NT2/D1 (cell line): ENCODE data around the gene RPL12.

Experiments
- DNase-seq: peaks from one replicate; pipeline ENCODE4 v3.0.0-alpha.2; 2011; ENCODE audit warnings: low read depth, low spot score
- H3K27me3 ChIP-seq: 2 replicates; pipeline ENCODE4 v1.6.0; 2011; ENCODE audit warnings: mild to moderate bottlenecking; ENCODE audit not compliant: insufficient read length, insufficient read depth
- H3K36me3 ChIP-seq: 2 replicates; pipeline ENCODE4 v1.6.1; 2011; ENCODE audit warnings: mild to moderate bottlenecking, low read length, mixed read lengths; ENCODE audit not compliant: insufficient read depth, insufficient read length
- H3K4me1 ChIP-seq: 2 replicates; pipeline ENCODE4 v1.5.1; 2011; ENCODE audit not compliant: insufficient read depth, insufficient read length
- H3K4me3 ChIP-seq: 2 replicates; pipeline ENCODE4 v1.5.1; 2011; ENCODE audit warnings: low read depth; ENCODE audit not compliant: insufficient read length
- H3K9ac ChIP-seq: 2 replicates; pipeline ENCODE4 v1.6.0; 2011; ENCODE audit warnings: low read depth; ENCODE audit not compliant: insufficient read length
- H3K9me3 ChIP-seq: 2 replicates; pipeline ENCODE4 v1.5.1; 2011; ENCODE audit warnings: mild to moderate bottlenecking, low read length; ENCODE audit not compliant: insufficient read depth
- SUZ12 ChIP-seq: IDR thresholded peaks from 2 replicates; pipeline ENCODE4 v1.6.1; 2011; ENCODE audit not compliant: insufficient read length, insufficient read depth; ENCODE audit errors: extremely low read depth
- YY1 ChIP-seq: IDR thresholded peaks from 2 replicates; pipeline ENCODE4 v1.6.1; 2011; ENCODE audit not compliant: insufficient read length, insufficient read depth
- ZNF274 ChIP-seq: IDR thresholded peaks from 2 replicates; pipeline ENCODE4 v1.6.1; 2011; ENCODE audit warnings: mild to moderate bottlenecking, low read depth, low read length

RPL12 gene

DNA sequence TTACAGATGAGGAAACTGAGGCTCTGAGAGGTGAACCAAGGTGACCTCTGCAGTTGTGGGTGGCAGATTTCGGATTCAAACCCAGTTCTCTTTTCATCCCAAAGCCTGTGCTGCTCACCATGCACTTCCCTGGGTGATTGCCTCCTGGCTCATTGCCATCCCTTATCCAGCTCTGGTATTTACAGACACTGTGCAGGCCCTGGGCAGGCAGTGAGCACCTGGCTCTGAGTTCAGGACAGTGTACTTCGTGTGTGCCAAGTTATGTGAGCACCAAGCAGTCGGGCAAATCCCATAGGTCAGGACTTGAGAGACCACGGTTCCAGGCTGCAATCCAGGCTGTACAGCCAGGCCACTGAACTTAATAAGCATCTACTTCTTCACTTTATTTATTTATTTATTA, 1.5 kb upstream of the RPL12 start:
- peak overlapping the region; percentile 2 for H3K9ac ChIP-seq
- DNase-seq = no peak
- TF ChIP-seq YY1 = no peak
- TF ChIP-seq ZNF274 = no peak
- TF ChIP-seq SUZ12 = no peak
- peaks cover 79% of the 10 kb centered on the region for H3K36me3 ChIP-seq
- peaks cover 11% of the 10 kb centered on the region for H3K4me1 ChIP-seq
- no peaks in the 10 kb centered on the region for H3K27me3 ChIP-seq
- H3K9me3 ChIP-seq = no peaks in the 10 kb centered on the region
- H3K4me3 ChIP-seq = no peak overlapping the region

- H3K27me3 ChIP-seq = no peaks in the 10 kb centered on the region
- H3K4me1 ChIP-seq = peaks cover 8% of the 10 kb centered on the region
- peak overlapping the region; percentile 100 for H3K9ac ChIP-seq
- DNase-seq = no peak
- H3K9me3 ChIP-seq = no peaks in the 10 kb centered on the region
- TF ChIP-seq SUZ12 = no peak
- no peak for TF ChIP-seq ZNF274
- TF ChIP-seq YY1 = no peak
- peaks cover 79% of the 10 kb centered on the region for H3K36me3 ChIP-seq
- peak overlapping the region; percentile 100 for H3K4me3 ChIP-seq
These were observed 851 bp upstream of the RPL12 start for GRCh38 chr9:127451858-127452656.

- DNase-seq = no peak
- peak overlapping the region; percentile 100 for H3K4me3 ChIP-seq
- no peaks in the 10 kb centered on the region for H3K9me3 ChIP-seq
- H3K9ac ChIP-seq = peak overlapping the region; percentile 100
- H3K4me1 ChIP-seq = peaks cover 7% of the 10 kb centered on the region
- H3K36me3 ChIP-seq = peaks cover 79% of the 10 kb centered on the region
- no peaks in the 10 kb centered on the region for H3K27me3 ChIP-seq
- TF ChIP-seq SUZ12 (no peak), YY1 (no peak), ZNF274 (no peak)
These were observed 327 bp upstream of the RPL12 start for GRCh38 chr9:127451608-127451857.

DNA sequence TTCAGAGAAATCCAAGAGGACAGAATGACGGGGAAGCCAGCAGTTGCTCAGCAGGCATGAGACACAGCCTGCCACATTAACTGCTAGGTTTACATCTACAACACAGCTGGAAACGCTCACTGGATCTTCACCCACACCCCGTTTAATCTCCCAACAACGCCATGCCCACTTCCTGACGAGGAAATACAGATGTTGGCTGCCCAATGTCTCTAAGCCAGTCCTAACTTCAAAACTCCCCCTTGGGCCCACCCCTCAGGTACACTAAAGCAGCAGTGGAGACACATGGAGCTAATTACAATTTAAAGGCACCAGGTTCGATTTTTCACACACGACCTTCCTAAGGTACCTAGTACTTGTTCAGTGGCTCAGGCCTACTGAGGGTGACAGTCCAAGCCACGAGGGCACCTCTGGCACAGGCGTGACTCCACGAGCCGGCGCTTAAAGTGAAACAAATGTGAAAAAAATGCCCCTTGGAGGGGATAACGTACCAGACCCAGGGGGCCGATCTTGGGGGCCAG, 904 bp downstream of the RPL12 start:
- Histone ChIP-seq H3K9ac (peak overlapping the region; percentile 100), H3K36me3 (peaks cover 83% of the 10 kb centered on the region), H3K4me3 (peak overlapping the region; percentile 100), H3K9me3 (peaks cover 5% of the 10 kb centered on the region), H3K4me1 (peaks cover 7% of the 10 kb centered on the region), H3K27me3 (no peaks in the 10 kb centered on the region)
- TF ChIP-seq YY1 (no peak), SUZ12 (no peak), ZNF274 (no peak)
- no peak for DNase-seq

- Histone ChIP-seq H3K9ac (peak overlapping the region; percentile 100), H3K4me3 (peak overlapping the region; percentile 100), H3K36me3 (peaks cover 83% of the 10 kb centered on the region), H3K4me1 (peaks cover 7% of the 10 kb centered on the region), H3K9me3 (peaks cover 14% of the 10 kb centered on the region), H3K27me3 (no peaks in the 10 kb centered on the region)
- no peak for DNase-seq
- TF ChIP-seq ZNF274 = no peak
- no peak for TF ChIP-seq YY1
- no peak for TF ChIP-seq SUZ12
These were observed 1.8 kb downstream of the RPL12 start for GRCh38 chr9:127449332-127449966.

- H3K9me3 ChIP-seq = peaks cover 21% of the 10 kb centered on the region
- no peak for TF ChIP-seq SUZ12
- TF ChIP-seq ZNF274 = no peak
- TF ChIP-seq YY1 = no peak
- peaks cover 7% of the 10 kb centered on the region for H3K4me1 ChIP-seq
- H3K4me3 ChIP-seq = no peak overlapping the region
- peak overlapping the region; percentile 23 for H3K9ac ChIP-seq
- H3K36me3 ChIP-seq = peaks cover 79% of the 10 kb centered on the region
- DNase-seq = no peak
- no peaks in the 10 kb centered on the region for H3K27me3 ChIP-seq
These were observed 2.9 kb downstream of the RPL12 start for GRCh38 chr9:127448112-127448805.

DNA sequence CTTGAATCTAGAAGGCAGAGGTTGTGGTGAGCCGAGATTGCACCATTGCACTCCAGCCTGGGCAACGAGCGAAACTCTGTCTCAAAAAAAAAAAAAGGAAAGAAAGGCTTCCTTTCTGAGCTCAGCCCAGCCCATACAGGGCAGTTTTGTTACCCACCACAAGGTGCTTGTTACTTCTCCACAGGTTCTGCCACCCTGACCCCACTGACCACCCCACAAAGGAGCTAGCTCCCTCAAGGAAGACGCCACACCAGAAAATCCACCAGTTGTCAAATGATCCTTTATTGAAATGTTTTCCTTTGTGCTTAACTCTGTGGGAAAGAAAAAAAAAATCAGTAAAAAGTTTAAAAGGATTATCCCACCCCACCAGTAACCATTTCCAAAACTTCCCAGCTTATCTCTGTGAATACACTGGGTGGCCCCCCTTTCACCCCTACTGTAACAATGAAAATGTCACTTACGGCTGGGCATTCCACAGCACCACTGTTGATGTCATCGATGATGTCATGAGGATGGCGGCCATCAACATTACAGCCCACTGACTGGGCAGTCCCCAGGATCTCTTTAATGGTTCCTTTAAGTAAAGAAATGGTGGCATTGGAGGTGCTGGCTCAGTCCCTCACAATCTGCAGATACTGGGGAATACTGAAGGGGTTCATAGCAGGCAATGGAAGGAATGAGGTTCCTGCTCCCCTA, 3.6 kb downstream of the RPL12 start:
- no peak for DNase-seq
- no peaks in the 10 kb centered on the region for H3K27me3 ChIP-seq
- H3K9me3 ChIP-seq = peaks cover 21% of the 10 kb centered on the region
- TF ChIP-seq SUZ12 (no peak), ZNF274 (no peak), YY1 (no peak)
- no peak overlapping the region for H3K9ac ChIP-seq
- H3K4me1 ChIP-seq = peaks cover 5% of the 10 kb centered on the region
- H3K4me3 ChIP-seq = no peak overlapping the region
- H3K36me3 ChIP-seq = peaks cover 82% of the 10 kb centered on the region
